B cell (primary cell): ENCODE results near the gene TPI1. TPM values are rescaled to one million over a fixed set of nuclear protein-coding genes. Genes with fewer than 3 reads are reported as not detected.
"Not testable (repeated sequence)": the region's sequence is repeated elsewhere in the genome, so short reads cannot be mapped to it uniquely, and the experiment has no call there.

Experiments used
- ATAC-seq: fragments of 200-7000 bp; cut with Tn5 transposase; one replicate; pipeline ENCODE4 v1.10.0; 2021; ENCODE audit warnings: low read depth, mild to moderate bottlenecking, moderate number of reproducible peaks, moderate library complexity
- CTCF ChIA-PET: fragments of 350-600 bp; sonication (Branson Sonifier 250); formaldehyde crosslinking; loops from one replicate; lab custom pipeline; 2021; ENCODE audit warnings: antibody characterized with exemption, inconsistent platforms; lab: Charles Lee
- POLR2A ChIA-PET: fragments of 350-600 bp; sonication (Branson Sonifier 250); formaldehyde crosslinking; loops from one replicate; lab custom pipeline; 2021; ENCODE audit warnings: antibody characterized with exemption; lab: Charles Lee
- DNase-seq: peaks from one replicate; pipeline ENCODE4 v3.0.0; 2013
- H2AFZ ChIP-seq: 2 replicates; pipeline ENCODE4 v1.6.1; 2012; ENCODE audit warnings: mild to moderate bottlenecking, low read depth, low read length; ENCODE audit not compliant: insufficient read depth, poor library complexity, severe bottlenecking
- H3K27ac ChIP-seq, 2 donors: 1 replicate in 1 of 2; 2 replicates in 1 of 2; pipeline ENCODE4 v1.5.1; 2012 to 2013; ENCODE audit warnings: low read length in 2 of 2, mild to moderate bottlenecking in 2 of 2, moderate library complexity in 1 of 2
- H3K27me3 ChIP-seq, 4 experiments: fragments of 200-600 bp in 1 of 4; sonication (generic) in 1 of 4; replicated peaks in 1 of 4; 1 replicate in 2 of 4; 2 replicates in 2 of 4; pipeline versions ENCODE4 v1.6.1 to v1.7.0; 2013 to 2016; ENCODE audit warnings: low read length in 3 of 4, mild to moderate bottlenecking in 2 of 4, mixed read lengths in 1 of 4, moderate library complexity in 1 of 4; ENCODE audit not compliant: insufficient read depth in 4 of 4, control insufficient read depth in 3 of 4; ENCODE audit errors: control extremely low read depth in 1 of 4
- H3K36me3 ChIP-seq, 2 experiments: replicated peaks in 1 of 2; 1 replicate in 1 of 2; 2 replicates in 1 of 2; pipeline versions ENCODE4 v1.6.1 to v1.7.1; 2013; ENCODE audit warnings: low read length in 1 of 2; ENCODE audit not compliant: insufficient read depth in 2 of 2, control insufficient read depth in 1 of 2; ENCODE audit errors: control extremely low read depth in 1 of 2, extremely low read depth in 1 of 2
- H3K4me1 ChIP-seq, 2 donors: fragments of 200-600 bp in 1 of 2; sonication (generic) in 1 of 2; 1 replicate in 1 of 2; 2 replicates in 1 of 2; pipeline versions ENCODE4 v1.5.1 to v1.6.1; 2013 to 2017; ENCODE audit warnings: low read length in 2 of 2; ENCODE audit not compliant: control insufficient read depth in 2 of 2, insufficient read depth in 2 of 2
- H3K4me2 ChIP-seq: replicated peaks from 2 replicates; pipeline ENCODE3; 2012; ENCODE audit warnings: mild to moderate bottlenecking, low read depth, low read length; ENCODE audit not compliant: poor library complexity, severe bottlenecking
- H3K4me3 ChIP-seq, 5 experiments: fragments of 200-600 bp in 1 of 5; sonication (generic) in 1 of 5; 1 replicate in 3 of 5; 2 replicates in 2 of 5; pipeline versions ENCODE4 v1.5.1 to v1.7.0; 2011 to 2016; ENCODE audit warnings: low read length in 4 of 5, mild to moderate bottlenecking in 4 of 5, low read depth in 2 of 5, control low read depth in 1 of 5, moderate library complexity in 1 of 5; ENCODE audit not compliant: insufficient read depth in 1 of 5; ENCODE audit errors: control extremely low read depth in 1 of 5, extremely low read depth in 1 of 5
- H3K79me2 ChIP-seq: fragments of 200-600 bp; sonication (generic); one replicate; pipeline ENCODE4 v1.6.0; 2016; ENCODE audit warnings: low read length; ENCODE audit not compliant: control insufficient read depth, insufficient read depth
- H3K9ac ChIP-seq: fragments of 200-600 bp; sonication (generic); 2 replicates; pipeline ENCODE4 v1.6.1; 2017; ENCODE audit warnings: mild to moderate bottlenecking, low read length, moderate library complexity
- H3K9me3 ChIP-seq, 3 donors: one replicate each; pipeline versions ENCODE4 v1.6.1 to v1.7.1; 2013; ENCODE audit warnings: low read length in 2 of 3; ENCODE audit not compliant: control insufficient read depth in 2 of 3, insufficient read depth in 1 of 3; ENCODE audit errors: control extremely low read depth in 1 of 3
- H4K20me1 ChIP-seq: 2 replicates; pipeline ENCODE4 v1.6.0; 2012; ENCODE audit warnings: mild to moderate bottlenecking, low read length; ENCODE audit not compliant: insufficient read depth, control insufficient read depth, poor library complexity, severe bottlenecking
- H3K27ac Mint-ChIP-seq: one replicate; pipeline ENCODE4 v1.8.0; 2021; ENCODE audit warnings: mixed read lengths
- H3K27me3 Mint-ChIP-seq: one replicate; pipeline ENCODE4 v1.8.0; 2021; ENCODE audit warnings: mixed read lengths
- H3K4me1 Mint-ChIP-seq: one replicate; pipeline ENCODE4 v1.8.0; 2021; ENCODE audit warnings: mixed read lengths
- H3K4me3 Mint-ChIP-seq: one replicate; pipeline ENCODE4 v1.8.0; 2021; ENCODE audit warnings: mixed read lengths
- H3K9me3 Mint-ChIP-seq: one replicate; pipeline ENCODE4 v1.8.0; 2022; ENCODE audit warnings: mixed read lengths; ENCODE audit not compliant: insufficient read depth
- EZH2 ChIP-seq: IDR thresholded peaks from 2 replicates; pipeline ENCODE4 v1.6.1; 2012; ENCODE audit warnings: borderline replicate concordance, low read depth, mild to moderate bottlenecking, moderate library complexity, low read length; ENCODE audit not compliant: insufficient read depth, poor library complexity, severe bottlenecking
- WGBS: methylation state at CpG from one replicate; pipeline ENCODE4 v1.1.5; 2013; ENCODE audit warnings: missing lambda C conversion rate; ENCODE audit not compliant: insufficient coverage; 5-methylcytosine and 5-hydroxymethylcytosine counted together
- intact Hi-C: fragments of 100-400 bp; cut with micrococcal nuclease; formaldehyde crosslinking; loops from one replicate; pipeline ENCODE4 v1.10.0; 2022
- polyA plus RNA-seq: library from polyadenylated mRNA; depleted of rRNA; stranded (reverse); fragments of >200 nt; gene quantifications from 2 replicates; pipeline ENCODE4 v1.2.3, GENCODE V29; 2012
- total RNA-seq, 2 donors: library from RNA; stranded (reverse); fragments of 120-200 nt in 1 of 2; gene quantifications; 1 replicate in 1 of 2; 2 replicates in 1 of 2; pipeline versions ENCODE4 v1.2.3 to v1.2.4, GENCODE V29; 2013 to 2022
- TF ChIP-seq, protein P1 (sequence below): fragments of 200-600 bp; IDR thresholded peaks from one replicate; pipeline ENCODE4 v1.8.0; 2022; ENCODE audit warnings: antibody characterized with exemption, mild to moderate bottlenecking

The TPI1 gene
- total and polyA plus RNA-seq, 2 donors (not counting 1 experiment from before 2014, with no cell fraction given): 181 to 187 TPM

DNA sequence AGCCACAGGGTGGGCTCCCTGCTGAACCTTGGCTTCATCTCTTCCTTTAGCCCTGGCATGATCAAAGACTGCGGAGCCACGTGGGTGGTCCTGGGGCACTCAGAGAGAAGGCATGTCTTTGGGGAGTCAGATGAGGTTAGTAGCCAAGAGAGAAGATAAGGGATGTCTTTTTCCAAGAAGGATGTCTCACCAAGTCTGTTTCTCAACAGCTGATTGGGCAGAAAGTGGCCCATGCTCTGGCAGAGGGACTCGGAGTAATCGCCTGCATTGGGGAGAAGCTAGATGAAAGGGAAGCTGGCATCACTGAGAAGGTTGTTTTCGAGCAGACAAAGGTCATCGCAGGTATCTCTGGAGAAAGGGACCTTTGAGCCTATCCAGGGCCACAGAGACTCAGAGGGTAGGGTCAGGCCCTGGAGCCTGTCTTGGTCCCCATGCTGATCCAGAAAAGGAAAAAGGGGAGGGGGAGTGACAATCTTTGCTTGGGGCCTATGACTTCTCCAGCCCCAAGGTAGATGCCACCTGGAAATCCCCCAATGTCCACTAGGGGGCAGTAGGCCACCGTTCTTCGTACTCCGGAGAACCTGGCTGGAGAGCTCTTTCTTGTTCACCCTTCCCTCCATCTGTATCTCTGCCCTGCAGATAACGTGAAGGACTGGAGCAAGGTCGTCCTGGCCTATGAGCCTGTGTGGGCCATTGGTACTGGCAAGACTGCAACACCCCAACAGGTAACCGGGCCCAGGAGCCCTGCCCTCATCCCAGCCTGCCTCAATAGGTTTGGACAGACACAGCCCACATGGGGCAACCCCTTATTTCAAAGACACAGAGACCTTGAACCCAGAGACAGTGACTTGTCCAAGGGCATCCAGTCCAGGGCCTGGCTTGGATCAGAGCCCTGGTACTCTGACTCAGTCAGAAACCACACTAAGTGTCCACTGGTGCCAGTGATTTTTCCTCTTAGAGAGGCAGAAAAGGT is 2.0 kb downstream of the TPI1 start:
- Histone ChIP-seq H3K4me3 (no peak overlapping the region), H3K79me2 (peaks cover 17% of the 10 kb centered on the region), H3K36me3 (peaks cover 0 to 27% of the 10 kb centered on the region in 2 experiments)

GRCh38 chr12:6870304-6870703 is 3.0 kb downstream of the TPI1 start:
- H3K9me3 ChIP-seq, H3K4me3 ChIP-seq, H3K27ac ChIP-seq, ATAC-seq, H3K4me2 ChIP-seq, H2AFZ ChIP-seq, H3K27me3 Mint-ChIP-seq, DNase-seq, intact Hi-C loops, H3K9ac ChIP-seq, H3K9me3 Mint-ChIP-seq, H3K27me3 ChIP-seq: not testable (repeated sequence)
- WGBS: no CpG with 5 or more reads among the region's 4 CpGs
- ChIA-PET CTCF (interaction anchor here (0.8 to 11.8 kb wide), 11 partner anchors 11 to 274 kb away, joined by 3 to 136 read pairs (median 16); partner anchors contain the start of genes C1RL, CDCA3, MLF2 and USP5), POLR2A (interaction anchor here (0.6 to 1.1 kb wide), 5 partner anchors 18 to 94 kb away, joined by 3 to 8 read pairs (median 3); partner anchors contain the start of genes RNU7-1 and USP5)
- Histone ChIP-seq H4K20me1 (peaks cover 46% of the 10 kb centered on the region), H3K4me1 (peaks cover 37 to 50% of the 10 kb centered on the region in 2 donors), H3K36me3 (peaks cover 0 to 21% of the 10 kb centered on the region in 2 experiments), H3K79me2 (peaks cover 17% of the 10 kb centered on the region)
- Mint-ChIP-seq H3K4me3 (peak overlapping the region; percentile 50), H3K27ac (peak overlapping the region; percentile 46), H3K4me1 (peaks cover 56% of the 10 kb centered on the region)

More for the DNA sequence above, 2.0 kb downstream of the TPI1 start:
- ATAC-seq (no peak), DNase-seq (peak; percentile 89)
- Histone ChIP-seq H3K27me3 (no peaks in the 10 kb centered on the region), H2AFZ (no peak overlapping the region), H3K27ac (no peak overlapping the region), H3K9ac (no peak overlapping the region), H3K4me2 (peak overlapping the region; percentile 97), H4K20me1 (peaks cover 46% of the 10 kb centered on the region), H3K4me1 (peaks cover 37 to 50% of the 10 kb centered on the region in 2 donors), H3K9me3 (no peaks in the 10 kb centered on the region)
- Mint-ChIP-seq H3K27me3 (no peaks in the 10 kb centered on the region), H3K4me3 (peak overlapping the region; percentile 89), H3K4me1 (peaks cover 54% of the 10 kb centered on the region), H3K9me3 (no peaks in the 10 kb centered on the region), H3K27ac (peak overlapping the region; percentile 89)
- CTCF ChIA-PET: interaction anchor here (0.6 to 11.8 kb wide), 39 partner anchors 9 to 275 kb away, joined by 3 to 136 read pairs (median 5); partner anchors contain the start of genes C12orf57, C1R, C1RL and CDCA3
- intact Hi-C loops: loop anchor here (1.0 to 2.0 kb wide), 8 partner anchors 55 to 244 kb away; partner anchors contain the start of genes C12orf57, C1R, C1RL and LPCAT3
- no peak for TF ChIP-seq EZH2
- TF ChIP-seq, protein P1, sequence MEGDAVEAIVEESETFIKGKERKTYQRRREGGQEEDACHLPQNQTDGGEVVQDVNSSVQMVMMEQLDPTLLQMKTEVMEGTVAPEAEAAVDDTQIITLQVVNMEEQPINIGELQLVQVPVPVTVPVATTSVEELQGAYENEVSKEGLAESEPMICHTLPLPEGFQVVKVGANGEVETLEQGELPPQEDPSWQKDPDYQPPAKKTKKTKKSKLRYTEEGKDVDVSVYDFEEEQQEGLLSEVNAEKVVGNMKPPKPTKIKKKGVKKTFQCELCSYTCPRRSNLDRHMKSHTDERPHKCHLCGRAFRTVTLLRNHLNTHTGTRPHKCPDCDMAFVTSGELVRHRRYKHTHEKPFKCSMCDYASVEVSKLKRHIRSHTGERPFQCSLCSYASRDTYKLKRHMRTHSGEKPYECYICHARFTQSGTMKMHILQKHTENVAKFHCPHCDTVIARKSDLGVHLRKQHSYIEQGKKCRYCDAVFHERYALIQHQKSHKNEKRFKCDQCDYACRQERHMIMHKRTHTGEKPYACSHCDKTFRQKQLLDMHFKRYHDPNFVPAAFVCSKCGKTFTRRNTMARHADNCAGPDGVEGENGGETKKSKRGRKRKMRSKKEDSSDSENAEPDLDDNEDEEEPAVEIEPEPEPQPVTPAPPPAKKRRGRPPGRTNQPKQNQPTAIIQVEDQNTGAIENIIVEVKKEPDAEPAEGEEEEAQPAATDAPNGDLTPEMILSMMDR: peak; percentile 94
- 44% methylated on average over 12 of the region's 12 CpGs for WGBS
- POLR2A ChIA-PET: interaction anchor here (0.6 to 5.5 kb wide), 10 partner anchors 16 to 92 kb away, joined by 3 to 49 read pairs (median 3); partner anchors contain the start of genes C12orf57, CDCA3, RNU7-1 and USP5
